Uterus (tissue), 4 donors: ENCODE results near the gene SLC33A1. TPM values are rescaled to one million over a fixed set of nuclear protein-coding genes. Genes with fewer than 3 reads are reported as not detected.

ENCODE experiments used
- DNase-seq, 2 donors: peaks; one replicate each; pipeline ENCODE4 v3.0.0-alpha.2; 2019 to 2020
- H3K27ac ChIP-seq, 2 donors: fragments of 200-600 bp; sonication (generic); 1 replicate in 1 of 2; 2 replicates in 1 of 2; pipeline ENCODE4 v1.5.1; 2016 to 2018
- H3K27me3 ChIP-seq, 2 donors: fragments of 200-600 bp; sonication (generic); one replicate each; pipeline ENCODE4 v1.5.1; 2018 to 2019; ENCODE audit warnings: control low read depth in 1 of 2
- H3K36me3 ChIP-seq, 2 donors: fragments of 200-600 bp; sonication (generic); one replicate each; pipeline ENCODE4 v1.5.1; 2019; ENCODE audit warnings: control low read depth in 1 of 2
- H3K4me1 ChIP-seq, 2 donors: fragments of 200-600 bp; sonication (generic); one replicate each; pipeline ENCODE4 v1.5.1; 2018 to 2019; ENCODE audit warnings: control low read depth in 1 of 2
- H3K4me3 ChIP-seq, 2 donors: fragments of 200-600 bp; sonication (generic); 1 replicate in 1 of 2; 2 replicates in 1 of 2; pipeline ENCODE4 v1.5.1; 2018 to 2019; ENCODE audit warnings: mild to moderate bottlenecking in 1 of 2
- H3K9me3 ChIP-seq, 2 donors: fragments of 200-600 bp; sonication (generic); one replicate each; pipeline ENCODE4 v1.5.1; 2019; ENCODE audit warnings: control low read depth in 1 of 2
- POLR2A ChIP-seq, 2 donors: fragments of 450-650 bp; IDR thresholded peaks; one replicate each; pipeline ENCODE4 v1.6.1; 2016; ENCODE audit warnings: antibody characterized with exemption in 2 of 2, mild to moderate bottlenecking in 1 of 2, moderate library complexity in 1 of 2
- intact Hi-C: fragments of 100-400 bp; cut with DNase I; formaldehyde crosslinking; loops from one replicate; pipeline ENCODE4 v1.15.1; 2023; ENCODE audit warnings: low total_unique reads
- total RNA-seq, 4 donors: library from RNA; depleted of rRNA in 3 of 4; stranded (reverse); fragments of >200 nt in 3 of 4; gene quantifications; one replicate each; pipeline versions ENCODE4 v1.1.0 to v1.2.4, GENCODE V29; 2014 to 2023
- donor health status: DM: yes; HTN: yes; CAD: no.

Gene SLC33A1
- total RNA-seq, 4 donors from 2014 or later = 33.3 to 44.6 (median 37.0) TPM

- H3K4me1 ChIP-seq = no peaks in the 10 kb centered on the region
- H3K9me3 ChIP-seq = no peaks in the 10 kb centered on the region
- H3K4me3 ChIP-seq = no peak overlapping the region
- intact Hi-C loops = no loop called here
- H3K27ac ChIP-seq = no peak overlapping the region
- H3K36me3 ChIP-seq = no peaks in the 10 kb centered on the region
- H3K27me3 ChIP-seq = no peaks in the 10 kb centered on the region
- no peak for TF ChIP-seq POLR2A (IDR thresholded peaks at IDR 0.05)
- DNase-seq = no peak
Measured at GRCh38 chr3:155771126-155771525, 83.1 kb downstream of the SLC33A1 start.

Other genes starting within 250 kb of the SLC33A1 start
- gene PLCH1, start 109.4 kb downstream of the SLC33A1 start, total RNA-seq = 10 to 100 TPM in 1 of 4 donors, under 1 TPM in 3; 0.29 to 12.0 (median 0.58) TPM
- gene C3orf33, start 48.1 kb downstream of the SLC33A1 start, total RNA-seq = 1 to 10 TPM in 3 of 4 donors, under 1 TPM in 1; 0.88 to 9.0 (median 2.7) TPM
- gene GMPS, start 16.2 kb upstream of the SLC33A1 start, total RNA-seq = 10 to 100 TPM; 10.5 to 71.7 (median 51.3) TPM